Smooth muscle cell (in vitro differentiated cells): Measurements from ENCODE around the gene DCUN1D4. TPM values are rescaled to one million over a fixed set of nuclear protein-coding genes. Genes with fewer than 3 reads are reported as not detected.

Source experiments
- DNase-seq: peaks from one replicate; lab custom pipeline; 2025; ENCODE audit not compliant: unreplicated experiment; lab: John Stamatoyannopoulos, UW
- H2AFZ ChIP-seq: fragments of 200-600 bp; sonication (generic); 2 replicates; pipeline ENCODE4 v1.6.0; 2016; ENCODE audit warnings: antibody characterized with exemption, low read depth, mild to moderate bottlenecking
- H3F3A ChIP-seq: fragments of 200-600 bp; sonication (generic); 2 replicates; pipeline ENCODE4 v1.6.0; 2017; ENCODE audit warnings: antibody characterized with exemption, low read depth
- H3K27ac ChIP-seq: fragments of 200-600 bp; sonication (generic); 2 replicates; pipeline ENCODE4 v1.5.1; 2016; ENCODE audit warnings: low read depth, mild to moderate bottlenecking
- H3K27me3 ChIP-seq: fragments of 200-600 bp; sonication (generic); 2 replicates; pipeline ENCODE4 v1.6.1; 2016; ENCODE audit warnings: low read depth, mild to moderate bottlenecking
- H3K36me3 ChIP-seq: fragments of 200-600 bp; sonication (generic); 2 replicates; pipeline ENCODE4 v1.5.1; 2016; ENCODE audit warnings: low read depth
- H3K4me1 ChIP-seq: fragments of 200-600 bp; sonication (generic); 2 replicates; pipeline ENCODE4 v1.5.1; 2016; ENCODE audit warnings: low read depth
- H3K4me2 ChIP-seq: fragments of 200-600 bp; sonication (generic); 2 replicates; pipeline ENCODE4 v1.6.0; 2016; ENCODE audit warnings: mild to moderate bottlenecking
- H3K4me3 ChIP-seq: fragments of 200-600 bp; sonication (generic); 2 replicates; pipeline ENCODE4 v1.5.1; 2016; ENCODE audit warnings: mild to moderate bottlenecking
- H3K79me2 ChIP-seq: fragments of 200-600 bp; sonication (generic); 2 replicates; pipeline ENCODE4 v1.6.0; 2016; ENCODE audit warnings: low read depth, mild to moderate bottlenecking
- H3K9ac ChIP-seq: fragments of 200-600 bp; sonication (generic); 2 replicates; pipeline ENCODE4 v1.6.0; 2016; ENCODE audit warnings: low read depth
- H3K9me3 ChIP-seq: fragments of 200-600 bp; sonication (generic); replicated peaks from 2 replicates; pipeline ENCODE4 v1.5.1; 2016; ENCODE audit warnings: low read depth
- H4K20me1 ChIP-seq: fragments of 200-600 bp; sonication (generic); 2 replicates; pipeline ENCODE4 v1.6.0; 2016; ENCODE audit warnings: low read depth
- CTCF ChIP-seq: fragments of 200-600 bp; sonication (generic); IDR thresholded peaks from 2 replicates; pipeline ENCODE4 v1.5.1; 2017; ENCODE audit warnings: borderline replicate concordance, mild to moderate bottlenecking, antibody characterized with exemption; ENCODE audit not compliant: insufficient read depth, poor library complexity, severe bottlenecking
- WGBS: methylation state at CpG from one replicate; pipeline ENCODE4 v1.1.7; 2016; ENCODE audit warnings: low lambda C conversion rate; 5-methylcytosine and 5-hydroxymethylcytosine counted together
- polyA plus RNA-seq: library from polyadenylated mRNA; unstranded; fragments of >200 nt; fragmentation: Nextera tagmentation; extraction: Ambion mirVana; gene quantifications from 2 replicates; pipeline ENCODE4 v1.2.1, GENCODE V29; 2016
- total RNA-seq: library from RNA; depleted of rRNA; stranded (reverse); fragments of >200 nt; gene quantifications from 2 replicates; pipeline ENCODE4 v1.2.3, GENCODE V29; 2014

DCUN1D4 gene
- total and polyA plus RNA-seq, 2 experiments from 2014 or later, result 14.1 to 22.9 TPM

- no peak for TF ChIP-seq CTCF
- H4K20me1 ChIP-seq, result peaks cover 97% of the 10 kb centered on the region
- 83% methylated on average over 6 of the region's 7 CpGs for WGBS
Observed at GRCh38 chr4:51851090-51851936, 8.4 kb downstream of the DCUN1D4 start.

GRCh38 chr4:51851937-51852290, 9.0 kb downstream of the DCUN1D4 start:
- Histone ChIP-seq H3K4me3 (no peak overlapping the region), H2AFZ (no peak overlapping the region), H3K9me3 (no peaks in the 10 kb centered on the region), H3K4me1 (peaks cover 57% of the 10 kb centered on the region), H3K27ac (no peak overlapping the region), H3F3A (no peaks in the 10 kb centered on the region), H3K9ac (no peak overlapping the region), H3K4me2 (no peak overlapping the region), H3K27me3 (no peaks in the 10 kb centered on the region), H4K20me1 (peaks cover 97% of the 10 kb centered on the region), H3K36me3 (no peaks in the 10 kb centered on the region), H3K79me2 (peaks cover 98% of the 10 kb centered on the region)
- DNase-seq, result no peak
- TF ChIP-seq CTCF, result no peak

More at GRCh38 chr4:51851090-51851936, 8.4 kb downstream of the DCUN1D4 start:
- Histone ChIP-seq H3K9ac (no peak overlapping the region), H3K4me1 (peaks cover 61% of the 10 kb centered on the region), H3K4me3 (no peak overlapping the region), H2AFZ (no peak overlapping the region), H3K36me3 (no peaks in the 10 kb centered on the region), H3F3A (no peaks in the 10 kb centered on the region), H3K27me3 (no peaks in the 10 kb centered on the region), H3K27ac (no peak overlapping the region), H3K4me2 (no peak overlapping the region), H3K9me3 (no peaks in the 10 kb centered on the region), H3K79me2 (peaks cover 99% of the 10 kb centered on the region)
- no peak for DNase-seq

- Histone ChIP-seq H3K4me2 (no peak overlapping the region), H2AFZ (no peak overlapping the region), H3K4me1 (peaks cover 57% of the 10 kb centered on the region), H4K20me1 (peaks cover 96% of the 10 kb centered on the region), H3K27ac (peak overlapping the region; percentile 18), H3K9me3 (no peaks in the 10 kb centered on the region), H3K9ac (no peak overlapping the region), H3F3A (no peaks in the 10 kb centered on the region), H3K4me3 (no peak overlapping the region), H3K36me3 (no peaks in the 10 kb centered on the region), H3K27me3 (no peaks in the 10 kb centered on the region), H3K79me2 (peaks cover 98% of the 10 kb centered on the region)
- WGBS, result 74% methylated on average over 6 of the region's 6 CpGs
- TF ChIP-seq CTCF, result no peak
- DNase-seq, result no peak
Observed at GRCh38 chr4:51853027-51853682, 10.2 kb downstream of the DCUN1D4 start.
